Activated T-helper 17 cell treated with anti-CD3 and anti-CD28 coated beads, Interleukin-2, amount 50 U/mL, for 72 hours (primary cell): ENCODE data around the gene SLC35D2. TPM values are rescaled to one million over a fixed set of nuclear protein-coding genes. Genes with fewer than 3 reads are reported as not detected.
"Not testable (repeated sequence)": the region's sequence is repeated elsewhere in the genome, so short reads cannot be mapped to it uniquely, and the experiment has no call there.

ENCODE experiments used
- ATAC-seq: fragments of 150-1000 bp; cut with Tn5 transposase; replicated peaks from 2 replicates; pipeline ENCODE4 v1.10.0; 2021; ENCODE audit warnings: mild to moderate bottlenecking, moderate library complexity
- H3K27ac Mint-ChIP-seq: one replicate; pipeline ENCODE4 v1.8.0; 2022; ENCODE audit warnings: mixed read lengths
- H3K27me3 Mint-ChIP-seq: one replicate; pipeline ENCODE4 v1.8.0; 2022; ENCODE audit warnings: mixed read lengths
- H3K36me3 Mint-ChIP-seq: one replicate; pipeline ENCODE4 v1.8.0; 2022; ENCODE audit warnings: low read depth, mild to moderate bottlenecking, mixed read lengths
- H3K4me1 Mint-ChIP-seq: one replicate; pipeline ENCODE4 v1.8.0; 2022; ENCODE audit warnings: mixed read lengths
- H3K4me3 Mint-ChIP-seq: one replicate; pipeline ENCODE4 v1.8.0; 2022; ENCODE audit warnings: mild to moderate bottlenecking, mixed read lengths
- H3K9me3 Mint-ChIP-seq: one replicate; pipeline ENCODE4 v1.8.0; 2022; ENCODE audit warnings: mixed read lengths
- total RNA-seq, 2 donors: library from RNA; stranded (reverse); gene quantifications; one replicate each; pipeline ENCODE4 v1.2.3, GENCODE V29; 2022

SLC35D2 gene
- total RNA-seq, 2 donors from 2014 or later: 7.1 to 9.3 TPM

DNA sequence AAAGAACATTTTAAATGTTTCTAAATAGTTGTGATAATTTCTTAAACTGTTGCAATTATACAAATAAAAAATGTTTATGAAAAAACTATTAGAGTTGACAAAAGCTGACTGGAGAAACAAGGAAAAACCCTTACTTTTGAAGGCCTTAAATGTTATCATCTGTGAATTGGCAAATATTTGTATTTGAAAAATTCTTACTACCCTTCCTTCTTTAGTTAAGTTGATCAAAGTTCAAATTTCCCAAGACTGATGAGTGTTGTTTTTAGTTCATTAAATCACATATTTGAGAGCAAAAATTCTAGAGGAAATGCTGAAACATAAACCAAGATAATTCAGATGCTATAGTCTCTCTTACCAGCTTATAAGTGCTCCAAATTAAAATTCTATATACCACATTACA, 2.6 kb upstream of the SLC35D2 start:
- H3K4me1 Mint-ChIP-seq: peaks cover 20% of the 10 kb centered on the region
- no peak overlapping the region for H3K4me3 Mint-ChIP-seq
- H3K27ac Mint-ChIP-seq: no peak overlapping the region
- H3K36me3 Mint-ChIP-seq: peaks cover 67% of the 10 kb centered on the region
- no peaks in the 10 kb centered on the region for H3K9me3 Mint-ChIP-seq
- no peak for ATAC-seq
- no peaks in the 10 kb centered on the region for H3K27me3 Mint-ChIP-seq

DNA sequence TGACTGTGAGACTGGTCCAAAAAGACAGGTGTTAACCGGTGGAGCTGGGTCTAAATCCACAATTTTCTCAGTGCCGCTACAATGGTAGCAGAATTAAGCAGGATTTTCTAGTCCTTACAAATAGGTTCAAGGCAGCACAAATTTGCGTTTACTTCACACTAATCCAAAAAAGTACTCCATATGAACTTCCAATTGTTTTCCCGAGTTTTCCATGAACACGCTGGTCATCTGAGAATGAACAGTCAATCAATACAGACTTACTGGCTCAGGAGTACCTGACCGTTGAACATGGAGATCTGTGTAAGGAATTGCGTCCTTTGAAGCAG, 709 bp downstream of the SLC35D2 start:
- Mint-ChIP-seq H3K9me3 (no peaks in the 10 kb centered on the region), H3K27ac (peak overlapping the region; percentile 54), H3K36me3 (peaks cover 40% of the 10 kb centered on the region), H3K27me3 (no peaks in the 10 kb centered on the region), H3K4me3 (peak overlapping the region; percentile 75), H3K4me1 (peaks cover 22% of the 10 kb centered on the region)
- no peak for ATAC-seq

DNA sequence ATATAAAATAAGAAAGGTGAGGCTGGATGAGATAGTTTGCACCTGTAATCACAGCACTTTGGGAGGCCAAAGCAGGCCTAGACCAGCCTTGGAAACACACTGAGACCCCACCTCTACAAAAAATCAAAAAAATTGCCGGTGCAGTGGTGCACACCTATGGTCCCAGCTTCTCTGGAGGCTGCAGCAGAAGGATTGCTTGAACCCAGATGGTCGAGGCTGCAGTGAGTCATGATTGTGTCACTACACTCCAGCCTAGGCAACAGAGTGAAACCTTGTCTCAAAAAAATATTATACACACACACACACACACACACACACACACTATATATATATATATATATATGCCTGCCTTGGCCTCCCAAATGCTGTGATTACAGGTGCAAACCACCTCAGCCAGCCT, 1.3 kb downstream of the SLC35D2 start:
- peaks cover 28% of the 10 kb centered on the region for H3K4me1 Mint-ChIP-seq
- no peak for ATAC-seq
- peaks cover 40% of the 10 kb centered on the region for H3K36me3 Mint-ChIP-seq
- no peaks in the 10 kb centered on the region for H3K27me3 Mint-ChIP-seq
- H3K27ac Mint-ChIP-seq: peak overlapping the region; percentile 31
- H3K4me3 Mint-ChIP-seq: peak overlapping the region; percentile 75
- no peaks in the 10 kb centered on the region for H3K9me3 Mint-ChIP-seq

DNA sequence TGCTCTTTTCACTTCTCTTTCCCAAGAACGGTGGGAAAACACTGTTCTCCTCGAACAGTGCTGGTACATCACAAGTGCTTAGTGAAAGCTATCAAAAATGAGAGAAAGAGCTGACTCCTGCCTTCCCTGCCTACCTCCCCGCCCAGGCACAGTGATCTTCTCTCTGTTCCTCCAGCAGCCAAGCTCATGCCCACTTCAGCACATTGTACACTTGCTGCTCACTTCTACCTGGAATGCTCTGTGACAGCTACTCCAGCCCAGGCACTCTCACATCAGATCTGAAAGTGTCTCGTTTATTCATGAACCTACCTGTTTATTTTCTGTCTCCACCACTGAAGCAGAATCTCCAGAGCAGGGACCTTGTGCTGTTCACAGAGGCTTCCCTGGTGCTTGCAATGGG, 1.8 kb downstream of the SLC35D2 start:
- Mint-ChIP-seq H3K27ac (peak overlapping the region; percentile 31), H3K27me3 (no peaks in the 10 kb centered on the region), H3K4me3 (peak overlapping the region; percentile 13), H3K9me3 (no peaks in the 10 kb centered on the region), H3K36me3 (peaks cover 40% of the 10 kb centered on the region), H3K4me1 (peaks cover 28% of the 10 kb centered on the region)
- no peak for ATAC-seq

DNA sequence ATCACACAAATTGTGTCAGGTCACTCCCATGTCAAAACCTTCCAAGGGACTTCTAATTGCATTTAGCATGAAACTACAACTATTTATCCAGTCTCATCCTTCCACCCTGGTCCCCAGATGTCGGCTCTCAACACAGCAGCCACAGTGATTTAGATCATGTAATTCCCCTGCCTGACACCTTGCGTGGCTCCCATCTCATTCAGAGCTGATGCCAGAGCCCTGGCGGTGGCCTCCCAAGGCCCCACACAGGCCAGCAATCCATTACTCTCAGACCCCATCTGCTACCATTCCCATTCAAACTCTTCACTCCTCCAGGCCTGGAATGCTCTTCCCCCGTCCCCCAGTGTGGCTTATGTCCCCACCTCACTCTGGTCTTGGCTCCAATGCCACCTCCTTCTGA, 2.4 kb downstream of the SLC35D2 start:
- Mint-ChIP-seq H3K9me3 (no peaks in the 10 kb centered on the region), H3K36me3 (peaks cover 34% of the 10 kb centered on the region), H3K4me3 (no peak overlapping the region), H3K27me3 (no peaks in the 10 kb centered on the region), H3K4me1 (peaks cover 28% of the 10 kb centered on the region), H3K27ac (peak overlapping the region; percentile 31)
- ATAC-seq: no peak

DNA sequence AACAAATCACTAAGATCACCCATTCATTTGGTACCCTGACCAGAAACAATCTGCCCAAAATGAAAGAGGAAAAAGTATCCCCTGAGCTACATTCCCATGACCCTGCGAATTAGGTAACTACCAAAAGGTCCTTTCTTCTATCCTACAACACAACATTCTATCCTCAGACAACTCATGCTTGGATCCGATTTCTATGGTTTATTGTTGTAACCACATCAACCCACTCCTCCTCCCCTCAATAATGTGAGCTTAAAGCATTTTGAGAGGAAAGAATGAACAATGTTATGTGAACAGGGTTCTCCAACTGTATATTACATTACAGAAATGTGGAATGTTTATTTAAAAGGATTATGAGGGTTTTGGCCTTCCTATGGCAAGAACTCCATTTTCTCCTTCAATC, 4.0 kb downstream of the SLC35D2 start:
- ATAC-seq: no peak

DNA sequence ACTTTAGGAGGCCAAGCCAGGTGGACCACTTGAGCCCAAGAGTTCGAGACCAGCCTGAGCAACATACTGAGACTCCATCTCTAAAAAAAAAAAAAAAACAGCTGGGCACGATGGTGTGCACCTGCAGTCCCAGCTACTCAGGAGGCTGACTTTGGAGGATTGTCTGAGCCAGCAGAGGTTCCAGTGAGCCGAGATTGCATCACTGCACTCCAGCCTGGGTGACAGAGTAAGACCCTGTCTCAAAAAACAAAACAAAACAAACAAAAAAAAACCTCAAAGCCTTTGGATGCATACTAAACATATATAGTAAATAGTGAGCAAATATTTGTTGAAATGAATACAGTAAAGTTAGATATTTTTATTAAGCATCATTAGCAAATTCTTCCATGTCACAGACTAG, 5.3 kb downstream of the SLC35D2 start:
- Mint-ChIP-seq H3K27ac (no peak overlapping the region), H3K27me3 (no peaks in the 10 kb centered on the region), H3K36me3 (peaks cover 17% of the 10 kb centered on the region), H3K4me1 (peaks cover 23% of the 10 kb centered on the region), H3K9me3 (no peaks in the 10 kb centered on the region), H3K4me3 (no peak overlapping the region)
- no peak for ATAC-seq

More for the DNA sequence above, 4.0 kb downstream of the SLC35D2 start:
- Mint-ChIP-seq H3K27me3 (no peaks in the 10 kb centered on the region), H3K27ac (no peak overlapping the region), H3K36me3 (peaks cover 24% of the 10 kb centered on the region), H3K9me3 (no peaks in the 10 kb centered on the region), H3K4me1 (peaks cover 28% of the 10 kb centered on the region), H3K4me3 (no peak overlapping the region)

DNA sequence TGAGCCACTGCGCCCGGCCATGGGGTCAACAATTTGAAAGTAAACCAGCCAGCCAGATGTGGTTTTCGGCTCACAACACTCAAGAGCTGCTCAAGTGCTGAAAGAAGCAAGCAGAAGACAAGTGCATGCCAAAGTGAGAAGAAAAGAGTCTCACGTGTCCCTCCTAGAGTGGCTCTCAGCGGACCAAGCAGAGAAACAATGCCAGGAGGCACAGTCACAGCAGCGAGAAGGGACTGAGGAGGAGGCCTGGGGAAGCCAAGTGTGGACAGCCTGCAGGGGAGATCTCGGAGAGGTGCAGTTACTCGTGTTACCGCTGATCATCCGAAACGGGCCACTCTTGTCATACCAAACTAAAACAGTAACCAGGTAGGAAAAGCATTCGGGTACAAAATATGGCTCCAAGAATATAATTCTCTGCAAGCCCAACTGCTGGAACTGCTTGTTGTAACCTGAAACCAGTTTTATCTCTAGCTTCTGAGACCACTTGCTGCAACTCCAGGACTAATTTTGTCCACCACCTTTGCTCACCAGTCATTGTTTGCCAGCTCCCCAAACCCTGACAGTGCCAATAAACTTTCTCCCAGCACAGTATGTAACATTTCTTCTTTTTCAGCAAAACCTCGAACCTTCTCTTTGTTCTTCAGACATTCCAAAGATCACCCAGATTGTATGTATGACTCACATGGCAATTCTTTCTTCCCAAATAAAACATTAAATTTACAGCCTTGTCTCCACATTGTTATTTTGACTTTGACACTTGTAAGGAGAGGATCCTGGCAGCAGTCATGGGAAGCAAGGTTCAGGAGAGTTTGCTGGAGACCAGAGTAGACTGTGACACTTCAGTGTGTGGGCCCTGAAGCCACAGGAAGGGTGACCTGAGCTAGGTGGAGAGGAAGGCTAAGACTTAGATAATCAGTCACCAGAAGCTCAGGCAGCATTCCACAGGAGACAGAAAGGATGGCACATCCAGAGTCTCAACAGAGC, 6.3 kb downstream of the SLC35D2 start:
- H3K4me3 Mint-ChIP-seq: no peak overlapping the region
- H3K9me3 Mint-ChIP-seq: no peaks in the 10 kb centered on the region
- H3K27me3 Mint-ChIP-seq: no peaks in the 10 kb centered on the region
- peak overlapping the region; percentile 73 for H3K27ac Mint-ChIP-seq
- peaks cover 17% of the 10 kb centered on the region for H3K36me3 Mint-ChIP-seq
- no peak for ATAC-seq
- peaks cover 18% of the 10 kb centered on the region for H3K4me1 Mint-ChIP-seq

DNA sequence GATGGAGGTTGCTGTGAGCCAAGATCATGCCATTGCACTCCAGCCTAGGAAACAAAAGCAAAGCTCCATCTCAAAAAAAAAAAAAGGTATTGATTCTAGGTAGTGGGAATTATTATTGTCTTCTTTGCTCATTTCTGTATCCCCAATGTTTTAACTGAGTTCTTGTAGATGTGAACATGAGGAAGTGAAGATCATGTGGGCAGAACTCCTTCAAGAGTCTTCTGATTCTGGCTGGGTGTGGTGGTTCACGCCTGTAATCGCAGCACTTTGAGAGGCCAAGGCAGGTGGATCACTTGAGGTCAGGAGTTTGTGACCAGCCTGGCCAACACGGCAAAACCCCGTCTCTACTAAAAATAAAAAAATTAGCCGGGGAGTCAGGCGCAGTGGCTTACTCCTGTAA, 8.0 kb downstream of the SLC35D2 start:
- not testable (repeated sequence) for H3K27me3 Mint-ChIP-seq, H3K27ac Mint-ChIP-seq, H3K9me3 Mint-ChIP-seq, H3K4me1 Mint-ChIP-seq, H3K4me3 Mint-ChIP-seq, ATAC-seq
- peaks cover 11% of the 10 kb centered on the region for H3K36me3 Mint-ChIP-seq

DNA sequence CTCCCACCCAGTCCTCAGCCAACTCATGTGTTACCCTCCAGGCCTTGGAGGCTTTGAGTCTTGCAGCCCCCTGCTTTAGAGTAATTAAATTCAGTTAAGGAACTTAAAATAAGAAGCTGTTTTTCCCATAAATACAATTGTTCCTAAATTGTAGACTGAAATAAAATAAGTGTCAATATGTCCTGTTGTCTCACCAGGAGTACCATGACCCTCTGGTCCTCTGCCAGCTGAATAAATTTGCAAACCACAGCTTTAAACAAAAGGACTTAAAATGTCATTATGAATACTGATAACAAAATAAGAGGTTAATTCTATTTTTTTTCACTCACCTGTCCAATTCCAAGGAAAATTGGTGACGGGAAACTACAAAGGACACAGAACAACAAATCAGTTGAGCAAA, 15.6 kb downstream of the SLC35D2 start:
- H3K4me1 Mint-ChIP-seq: no peaks in the 10 kb centered on the region
- H3K9me3 Mint-ChIP-seq: no peaks in the 10 kb centered on the region

DNA sequence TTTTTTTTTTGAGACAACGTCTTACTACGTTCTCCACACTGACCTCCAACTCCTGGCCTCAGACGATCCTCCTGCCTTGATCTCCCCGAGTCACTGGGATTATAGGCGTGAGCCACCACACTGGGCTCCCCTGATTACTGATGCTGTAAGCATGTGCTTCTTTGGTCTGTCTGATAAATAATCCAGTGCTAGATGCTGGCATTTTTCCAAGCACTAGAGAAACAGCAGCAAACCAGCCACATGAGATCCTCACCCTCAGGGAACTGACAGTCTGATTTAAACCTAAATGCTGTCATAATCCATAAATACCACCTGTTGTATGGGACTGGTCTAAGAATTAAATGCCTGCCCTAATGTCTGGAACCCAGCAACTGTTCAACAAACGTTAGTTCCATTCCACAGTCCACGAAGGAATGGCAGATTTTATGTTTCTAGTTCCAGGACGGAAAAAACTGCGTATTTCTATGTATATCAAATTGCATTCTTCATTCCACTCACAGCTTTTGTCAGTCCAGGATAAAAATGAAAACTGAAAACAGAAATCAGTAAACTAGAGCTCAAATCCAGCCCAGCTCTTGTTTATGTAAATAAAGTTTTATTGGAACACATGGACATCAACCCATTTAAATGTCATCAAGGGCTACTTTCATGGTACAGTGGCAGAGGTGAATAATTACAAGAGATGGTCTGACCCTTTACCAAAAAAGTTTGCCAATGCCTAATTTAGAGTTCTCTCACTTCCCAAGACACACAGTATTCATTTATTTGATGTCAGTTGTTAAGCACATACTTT, 20.1 kb downstream of the SLC35D2 start:
- Mint-ChIP-seq H3K36me3 (peaks cover 67% of the 10 kb centered on the region), H3K4me3 (no peak overlapping the region), H3K9me3 (no peaks in the 10 kb centered on the region), H3K27ac (no peak overlapping the region), H3K4me1 (no peaks in the 10 kb centered on the region), H3K27me3 (no peaks in the 10 kb centered on the region)
- ATAC-seq: no peak

More for the DNA sequence above, 15.6 kb downstream of the SLC35D2 start:
- H3K36me3 Mint-ChIP-seq: peaks cover 29% of the 10 kb centered on the region
- H3K27ac Mint-ChIP-seq: no peak overlapping the region
- no peaks in the 10 kb centered on the region for H3K27me3 Mint-ChIP-seq
- H3K4me3 Mint-ChIP-seq: no peak overlapping the region
- no peak for ATAC-seq

DNA sequence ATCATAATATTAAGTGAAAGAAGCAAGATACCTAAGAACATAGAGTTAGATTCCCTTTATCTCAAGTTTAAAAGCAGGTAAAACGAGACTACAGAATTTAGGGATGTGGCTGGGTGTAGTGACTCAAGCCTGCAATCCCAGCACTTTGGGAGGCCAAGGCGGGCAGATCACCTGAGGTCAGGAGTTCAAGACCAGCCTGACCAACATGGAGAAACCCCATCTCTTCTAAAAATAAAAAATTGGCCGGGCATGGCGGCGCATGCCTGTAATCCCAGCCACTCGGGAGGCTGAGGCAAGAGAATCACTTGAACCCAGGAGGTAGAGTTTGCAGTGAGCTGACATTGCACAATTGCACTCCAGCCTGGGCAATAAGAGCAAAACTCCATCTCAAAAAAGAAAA, 21.4 kb downstream of the SLC35D2 start:
- not testable (repeated sequence) for H3K4me1 Mint-ChIP-seq, H3K4me3 Mint-ChIP-seq, ATAC-seq

DNA sequence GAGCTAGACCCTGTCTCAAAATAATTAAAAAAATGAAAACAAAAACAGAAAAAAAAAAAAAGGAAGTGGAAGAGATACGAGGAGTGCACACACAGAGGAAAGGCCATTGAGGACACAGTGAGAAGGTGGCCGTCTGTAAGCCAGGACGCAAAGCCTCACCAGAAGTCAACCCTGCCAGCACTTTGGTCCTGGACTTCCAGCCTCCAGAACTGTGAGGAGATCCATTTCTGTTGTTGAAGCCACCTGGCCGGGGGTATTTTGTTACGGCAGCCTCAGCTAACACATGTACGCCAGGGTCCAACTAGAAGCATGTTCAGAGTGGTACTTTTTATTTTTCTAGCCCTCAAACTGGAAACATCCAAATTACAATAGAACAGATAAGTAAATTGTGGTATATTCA, 21.8 kb downstream of the SLC35D2 start:
- Mint-ChIP-seq H3K4me3 (no peak overlapping the region), H3K36me3 (peaks cover 64% of the 10 kb centered on the region), H3K27me3 (no peaks in the 10 kb centered on the region), H3K9me3 (no peaks in the 10 kb centered on the region), H3K27ac (no peak overlapping the region), H3K4me1 (no peaks in the 10 kb centered on the region)
- no peak for ATAC-seq

More for the DNA sequence above, 21.4 kb downstream of the SLC35D2 start:
- not testable (repeated sequence) for H3K9me3 Mint-ChIP-seq, H3K27me3 Mint-ChIP-seq, H3K27ac Mint-ChIP-seq
- H3K36me3 Mint-ChIP-seq: peaks cover 64% of the 10 kb centered on the region

DNA sequence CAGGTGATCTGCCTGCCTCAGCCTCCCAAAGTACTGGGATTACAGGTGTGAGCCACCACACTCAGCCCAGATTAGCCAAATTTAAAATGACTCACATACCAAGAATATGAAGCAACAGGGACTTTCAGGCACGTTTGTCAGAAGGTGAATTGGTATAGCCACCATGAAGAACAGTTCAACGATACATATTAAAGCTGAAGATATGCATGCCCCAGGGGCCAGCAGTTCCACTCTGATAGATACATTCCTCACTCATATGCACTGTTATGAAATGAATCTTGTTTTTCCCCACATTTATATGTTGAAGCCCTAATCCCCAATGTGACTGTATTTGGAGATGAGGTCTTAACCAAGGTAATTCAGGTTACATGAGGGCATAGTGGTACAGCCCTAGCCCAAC, 22.5 kb downstream of the SLC35D2 start:
- H3K27ac Mint-ChIP-seq: no peak overlapping the region

DNA sequence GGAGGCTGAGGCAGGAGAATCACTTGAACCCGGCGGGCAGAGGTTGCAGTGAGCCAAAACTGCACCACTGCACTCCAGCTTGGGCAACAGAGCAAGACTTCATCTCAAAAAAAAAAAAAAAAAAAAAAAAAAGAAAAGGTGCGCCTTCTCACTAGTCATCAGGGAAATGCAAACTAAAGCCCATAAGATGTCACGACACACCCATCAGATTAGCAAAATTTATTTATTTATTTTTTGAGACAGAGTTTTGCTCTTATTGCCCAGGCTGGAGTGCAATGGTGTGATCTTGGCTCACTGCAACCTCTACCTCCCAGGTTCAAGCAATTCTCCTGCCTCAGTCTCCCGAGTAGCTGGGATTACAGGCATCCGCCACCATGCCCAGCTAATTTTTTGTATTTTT, 23.0 kb downstream of the SLC35D2 start:
- ATAC-seq, H3K4me3 Mint-ChIP-seq, H3K9me3 Mint-ChIP-seq, H3K27ac Mint-ChIP-seq, H3K27me3 Mint-ChIP-seq, H3K4me1 Mint-ChIP-seq: not testable (repeated sequence)
- H3K36me3 Mint-ChIP-seq: peaks cover 71% of the 10 kb centered on the region

More for the DNA sequence above, 22.5 kb downstream of the SLC35D2 start:
- Mint-ChIP-seq H3K27me3 (no peaks in the 10 kb centered on the region), H3K36me3 (peaks cover 68% of the 10 kb centered on the region), H3K9me3 (no peaks in the 10 kb centered on the region), H3K4me3 (no peak overlapping the region), H3K4me1 (no peaks in the 10 kb centered on the region)
- peak; percentile 47 for ATAC-seq
